Upper lobe of left lung (tissue), 4 donors: ENCODE results near the gene TTI1.

Experiments
- EP300 ChIP-seq, 4 donors: sonication (generic); formaldehyde crosslinking; IDR thresholded peaks; one replicate each; pipeline ENCODE4 v1.5.1; 2017; ENCODE audit warnings: antibody characterized with exemption in 4 of 4, control low read depth in 2 of 4
- POLR2A ChIP-seq, 4 donors: fragments of 450-650 bp; IDR thresholded peaks; one replicate each; pipeline ENCODE4 v1.5.1; 2016 to 2017; ENCODE audit warnings: antibody characterized with exemption in 4 of 4, mild to moderate bottlenecking in 2 of 4
- POLR2AphosphoS5 ChIP-seq, 2 donors: sonication (generic); formaldehyde crosslinking; IDR thresholded peaks; one replicate each; pipeline ENCODE4 v1.5.1; 2017; ENCODE audit warnings: antibody characterized with exemption in 2 of 2
- TF ChIP-seq, protein P1 (sequence below), 6 experiments: fragments of 450-650 bp in 4 of 6; fragments of 200-600 bp in 2 of 6; sonication (generic) in 2 of 6; IDR thresholded peaks; one replicate each; pipeline ENCODE4 v1.5.1; 2016 to 2019; ENCODE audit warnings: antibody characterized with exemption in 6 of 6

- TF ChIP-seq, protein P1, sequence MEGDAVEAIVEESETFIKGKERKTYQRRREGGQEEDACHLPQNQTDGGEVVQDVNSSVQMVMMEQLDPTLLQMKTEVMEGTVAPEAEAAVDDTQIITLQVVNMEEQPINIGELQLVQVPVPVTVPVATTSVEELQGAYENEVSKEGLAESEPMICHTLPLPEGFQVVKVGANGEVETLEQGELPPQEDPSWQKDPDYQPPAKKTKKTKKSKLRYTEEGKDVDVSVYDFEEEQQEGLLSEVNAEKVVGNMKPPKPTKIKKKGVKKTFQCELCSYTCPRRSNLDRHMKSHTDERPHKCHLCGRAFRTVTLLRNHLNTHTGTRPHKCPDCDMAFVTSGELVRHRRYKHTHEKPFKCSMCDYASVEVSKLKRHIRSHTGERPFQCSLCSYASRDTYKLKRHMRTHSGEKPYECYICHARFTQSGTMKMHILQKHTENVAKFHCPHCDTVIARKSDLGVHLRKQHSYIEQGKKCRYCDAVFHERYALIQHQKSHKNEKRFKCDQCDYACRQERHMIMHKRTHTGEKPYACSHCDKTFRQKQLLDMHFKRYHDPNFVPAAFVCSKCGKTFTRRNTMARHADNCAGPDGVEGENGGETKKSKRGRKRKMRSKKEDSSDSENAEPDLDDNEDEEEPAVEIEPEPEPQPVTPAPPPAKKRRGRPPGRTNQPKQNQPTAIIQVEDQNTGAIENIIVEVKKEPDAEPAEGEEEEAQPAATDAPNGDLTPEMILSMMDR (IDR thresholded peaks at IDR 0.05) = no peak
- no peak for TF ChIP-seq POLR2AphosphoS5 (IDR thresholded peaks at IDR 0.05)
- TF ChIP-seq POLR2A (IDR thresholded peaks at IDR 0.05) = no peak
- TF ChIP-seq EP300 (IDR thresholded peaks at IDR 0.05) = no peak
Measured at GRCh38 chr20:37977786-37978185, 55.5 kb downstream of the TTI1 start.
